ENCODE measurements around the gene RSRC1. TPM values are rescaled to one million over a fixed set of nuclear protein-coding genes. Genes with fewer than 3 reads are reported as not detected.

RSRC1 gene
- total and polyA plus RNA-seq, 2 of the 13 experiments (the other 11 are each of a cell fraction or from before 2014, with no cell fraction given), result 4.9 to 63.0 TPM

GRCh38 chr3:158528076-158528674 lies 418.3 kb downstream of the RSRC1 start:
- ChIA-PET CTCF (ENCODE audit: low intra/inter-chr PET ratio, low total read pairs) (no interaction called here), POLR2A (no interaction called here)
- no peaks in the 10 kb centered on the region for H4K20me1 ChIP-seq (ENCODE audit: insufficient read depth, low read length)
- no peak for DNase-seq (ENCODE audit: low spot score)
- H3K4me3 ChIP-seq (replicated peaks in 1 of 3; ENCODE audit: insufficient read depth in 1 of 3, low read depth in 2 of 3, low read length in 3 of 3), result no peak overlapping the region
- H3K79me2 ChIP-seq (ENCODE audit: insufficient read depth, low read length), result no peaks in the 10 kb centered on the region
- 97% methylated on average over 7 of the region's 7 CpGs for WGBS (ENCODE audit: low lambda C conversion rate)
- H3K27ac ChIP-seq (ENCODE audit: extremely low read length, insufficient read depth, low read length), result no peak overlapping the region
- H3K9ac ChIP-seq (ENCODE audit: insufficient read depth, low read depth, low read length), result no peak overlapping the region
- no peak overlapping the region for H3K4me2 ChIP-seq (ENCODE audit: low read depth, low read length)
- no peak overlapping the region for H2AFZ ChIP-seq (ENCODE audit: low read length)
- H3K27me3 ChIP-seq (ENCODE audit: control insufficient read depth in 1 of 2, insufficient read depth in 2 of 2, low read length in 2 of 2), result no peaks in the 10 kb centered on the region
- H3K9me3 ChIP-seq (ENCODE audit: low read length), result no peaks in the 10 kb centered on the region
- no peaks in the 10 kb centered on the region for H3K36me3 ChIP-seq (replicated peaks in 1 of 2; ENCODE audit: control insufficient read depth in 1 of 2, insufficient read depth in 2 of 2, low read length in 2 of 2)
- no peaks in the 10 kb centered on the region for H3K4me1 ChIP-seq (ENCODE audit: insufficient read depth, low read length)
- no peak for ATAC-seq
- BruUV-seq (replicated peaks), result no TSS peak
- in situ Hi-C loops (cut with HindIII; ENCODE audit: extremely low pct_ligation_motif_present, low pct_unique_long_range_greater_than_20kb), result loop anchor here (25.0 kb wide), 2 partner anchors 259 to 916 kb away; no protein-coding TSS in a partner anchor
- intact Hi-C loops (cut with micrococcal nuclease; ENCODE audit: unreplicated experiment), result no loop called here
- FAIRE-seq, result no peak
- no peak for TF ChIP-seq ZNF75D (CRISPR knock-in tag; IDR thresholded peaks at IDR 0.05; ENCODE audit: borderline replicate concordance)
- TF ChIP-seq ARID2 (CRISPR knock-in tag; IDR thresholded peaks at IDR 0.05; ENCODE audit: borderline replicate concordance), result no peak

- intact Hi-C loops (cut with micrococcal nuclease; ENCODE audit: unreplicated experiment) (no loop called here), in situ Hi-C loops (cut with HindIII; ENCODE audit: extremely low pct_ligation_motif_present, low pct_unique_long_range_greater_than_20kb) (loop anchor here (10.0 to 25.0 kb wide), 3 partner anchors 256 to 919 kb away; no protein-coding TSS in a partner anchor)
- H4K20me1 ChIP-seq (ENCODE audit: insufficient read depth, low read length), result no peaks in the 10 kb centered on the region
- no peaks in the 10 kb centered on the region for H3K36me3 ChIP-seq (replicated peaks in 1 of 2; ENCODE audit: control insufficient read depth in 1 of 2, insufficient read depth in 2 of 2, low read length in 2 of 2)
- H2AFZ ChIP-seq (ENCODE audit: low read length), result no peak overlapping the region
- WGBS (ENCODE audit: low lambda C conversion rate), result 96% methylated on average over 5 of the region's 5 CpGs
- no peaks in the 10 kb centered on the region for H3K79me2 ChIP-seq (ENCODE audit: insufficient read depth, low read length)
- no peak overlapping the region for H3K9ac ChIP-seq (ENCODE audit: insufficient read depth, low read depth, low read length)
- no TSS peak for BruUV-seq (replicated peaks)
- no peak overlapping the region for H3K4me3 ChIP-seq (replicated peaks in 1 of 3; ENCODE audit: insufficient read depth in 1 of 3, low read depth in 2 of 3, low read length in 3 of 3)
- H3K4me1 ChIP-seq (ENCODE audit: insufficient read depth, low read length), result no peaks in the 10 kb centered on the region
- ATAC-seq (no peak), DNase-seq (ENCODE audit: low spot score) (no peak), FAIRE-seq (no peak)
- TF ChIP-seq THYN1 (CRISPR knock-in tag; IDR thresholded peaks at IDR 0.05; ENCODE audit: borderline replicate concordance, low read depth), result no peak
- no peak for TF ChIP-seq ZNF616 (CRISPR knock-in tag; IDR thresholded peaks at IDR 0.05; ENCODE audit: low read depth)
- no peak for TF ChIP-seq EED (CRISPR knock-in tag; IDR thresholded peaks at IDR 0.05)
- no peak for TF ChIP-seq ZNF567 (CRISPR knock-in tag; IDR thresholded peaks at IDR 0.05; ENCODE audit: borderline replicate concordance)
- TF ChIP-seq ARNT2 (CRISPR knock-in tag; IDR thresholded peaks at IDR 0.05; ENCODE audit: low read depth), result no peak
- no peak for TF ChIP-seq ZNF775 (CRISPR knock-in tag; IDR thresholded peaks at IDR 0.05; ENCODE audit: borderline replicate concordance)
- no peak overlapping the region for H3K4me2 ChIP-seq (ENCODE audit: low read depth, low read length)
- ChIA-PET CTCF (ENCODE audit: low intra/inter-chr PET ratio, low total read pairs) (no interaction called here), POLR2A (no interaction called here)
- no peak overlapping the region for H3K27ac ChIP-seq (ENCODE audit: extremely low read length, insufficient read depth, low read length)
- no peaks in the 10 kb centered on the region for H3K27me3 ChIP-seq (ENCODE audit: control insufficient read depth in 1 of 2, insufficient read depth in 2 of 2, low read length in 2 of 2)
- H3K9me3 ChIP-seq (ENCODE audit: low read length), result no peaks in the 10 kb centered on the region
Observed at GRCh38 chr3:158531334-158531733, 421.4 kb downstream of the RSRC1 start.

Measured in HepG2 (cell line).